ENCODE results near the gene ELMO2.
A peak's percentile ranks its signal among the peaks of the same experiment; 100 is the strongest.

Gene ELMO2

DNA sequence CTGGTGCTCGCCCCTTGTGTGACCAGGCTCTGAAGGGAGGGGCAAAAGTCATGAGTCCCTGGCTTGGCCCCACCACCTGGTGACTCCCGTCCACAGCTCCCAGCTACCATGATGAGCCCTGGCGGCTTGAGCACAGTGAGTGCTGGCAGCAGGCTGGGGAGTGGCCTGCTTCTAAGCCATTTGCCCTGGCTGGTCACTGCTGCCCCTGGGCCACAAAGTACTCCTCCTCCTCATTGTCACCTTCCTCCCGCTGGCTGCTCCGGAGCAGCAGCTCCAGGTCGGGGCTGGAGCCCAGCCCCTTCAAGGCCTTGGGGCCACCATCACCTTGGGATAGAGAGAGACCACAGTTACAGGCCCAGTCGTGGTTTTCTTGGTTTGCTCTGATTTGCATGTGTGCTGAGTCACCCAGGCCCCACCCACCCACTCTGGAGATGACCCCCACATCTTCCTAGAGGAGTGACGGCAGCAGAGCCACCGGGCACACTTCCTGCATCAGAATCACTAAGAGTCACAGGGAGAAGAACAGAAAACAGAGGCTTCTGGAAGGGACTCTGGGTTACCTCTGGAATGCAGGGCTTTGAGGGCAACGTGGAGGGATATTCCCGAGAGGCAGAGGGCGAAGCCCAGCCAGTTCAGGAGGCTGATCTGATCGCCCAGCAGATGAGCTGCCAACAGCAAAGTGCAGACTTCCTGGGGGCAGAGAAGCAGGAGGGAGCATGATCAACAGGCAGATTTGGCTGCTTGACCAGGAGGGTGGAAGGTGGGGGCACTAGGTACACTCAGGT is 56.0 kb downstream of the ELMO2 start:
- DNase-seq = no peak

DNA sequence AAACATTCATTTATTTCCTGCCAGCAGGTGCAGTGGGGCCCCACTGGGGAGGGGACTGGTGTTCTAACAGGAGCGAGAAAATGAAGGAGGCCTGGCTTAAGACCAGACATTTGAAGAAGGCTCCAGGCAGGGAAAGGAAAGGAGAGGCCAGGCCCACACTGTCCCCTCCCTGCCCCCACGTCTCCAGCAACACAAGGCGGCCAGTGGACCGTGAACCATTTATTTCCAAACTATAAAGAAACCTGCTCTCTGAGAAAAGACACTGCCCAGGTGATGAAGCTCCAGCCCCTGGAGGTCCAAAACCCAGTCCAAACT is 56.7 kb downstream of the ELMO2 start:
- no peak for DNase-seq

DNA sequence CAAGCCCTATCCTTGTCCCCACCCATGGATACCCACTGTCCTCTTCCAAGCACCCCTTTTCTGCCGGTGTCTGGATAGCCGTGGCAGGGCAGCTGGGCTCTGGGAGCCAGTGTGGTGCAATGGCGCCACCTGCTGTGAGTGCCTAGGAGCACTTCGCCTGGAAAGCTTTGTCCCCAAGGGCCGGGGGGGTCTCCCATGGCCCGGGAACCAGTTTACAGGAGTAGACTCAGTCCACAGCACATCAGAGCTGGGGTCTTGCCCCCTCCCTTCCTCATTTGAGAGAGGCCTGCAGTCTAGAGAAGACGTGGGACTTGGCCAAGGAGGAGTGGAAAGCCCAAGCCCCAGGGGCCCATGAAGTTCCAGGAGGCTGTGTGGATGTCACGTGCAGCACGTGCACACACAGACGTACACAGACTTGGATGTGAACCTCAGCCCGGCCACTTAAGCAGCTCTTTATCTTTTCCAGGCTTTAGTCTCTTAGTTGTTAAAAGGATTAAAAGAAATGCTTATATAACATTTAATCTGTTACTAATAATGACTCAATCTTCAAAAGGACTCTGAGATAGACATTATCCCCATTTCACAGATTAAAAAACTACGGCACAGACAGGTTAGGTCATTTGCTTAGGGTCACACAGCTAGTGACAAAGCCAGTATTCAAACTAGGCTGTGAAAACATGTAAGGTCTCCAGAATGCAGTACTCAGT is 57.2 kb downstream of the ELMO2 start:
- DNase-seq = peak; percentile 31 to 35

DNA sequence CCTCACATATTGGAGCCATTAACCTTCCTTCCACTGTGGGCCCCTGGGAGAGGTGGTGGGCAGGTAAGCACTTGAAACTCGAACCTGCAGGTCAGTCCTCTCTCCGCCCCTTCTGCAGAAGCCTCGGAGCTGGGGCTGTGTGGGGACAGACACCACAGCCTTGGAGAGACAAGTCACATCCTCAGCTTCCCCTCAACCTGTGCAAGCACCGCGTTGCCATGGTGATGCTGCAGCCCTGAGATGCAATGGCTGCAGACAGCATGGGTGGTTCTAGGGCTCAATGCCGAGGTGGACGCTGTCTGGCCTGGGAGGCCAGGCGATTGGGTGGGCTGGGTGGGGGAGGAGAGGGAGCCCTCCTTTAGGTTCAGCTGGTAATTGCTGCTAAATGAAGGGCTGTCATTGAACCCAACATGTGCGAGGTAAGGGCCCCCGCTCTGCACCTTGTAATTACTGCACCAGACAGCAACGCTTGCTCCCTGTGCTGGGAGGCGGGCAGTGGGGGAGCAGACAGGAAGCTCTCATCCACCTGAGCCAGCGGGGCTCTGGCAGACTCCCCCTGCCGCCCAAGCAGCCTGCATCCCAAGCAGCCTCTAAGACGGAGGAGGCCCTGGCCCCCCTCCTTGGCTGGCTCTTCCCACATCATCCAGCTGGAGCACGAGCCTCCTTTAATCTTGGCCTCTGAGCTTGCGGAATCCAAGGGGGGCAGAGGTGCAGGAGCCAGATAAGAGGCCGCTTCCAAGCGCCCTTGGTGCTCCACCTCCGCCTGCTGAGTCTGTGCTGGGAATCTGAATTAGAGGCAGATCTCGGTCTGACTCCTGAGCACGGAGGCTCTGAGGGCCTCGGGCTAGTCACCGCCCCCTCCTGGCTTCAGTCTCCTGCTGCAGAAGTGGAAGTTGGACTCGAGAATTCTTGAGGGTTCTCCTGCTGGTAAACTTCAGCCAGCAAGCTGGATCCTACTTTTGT is 58.3 kb downstream of the ELMO2 start:
- no peak for DNase-seq

DNA sequence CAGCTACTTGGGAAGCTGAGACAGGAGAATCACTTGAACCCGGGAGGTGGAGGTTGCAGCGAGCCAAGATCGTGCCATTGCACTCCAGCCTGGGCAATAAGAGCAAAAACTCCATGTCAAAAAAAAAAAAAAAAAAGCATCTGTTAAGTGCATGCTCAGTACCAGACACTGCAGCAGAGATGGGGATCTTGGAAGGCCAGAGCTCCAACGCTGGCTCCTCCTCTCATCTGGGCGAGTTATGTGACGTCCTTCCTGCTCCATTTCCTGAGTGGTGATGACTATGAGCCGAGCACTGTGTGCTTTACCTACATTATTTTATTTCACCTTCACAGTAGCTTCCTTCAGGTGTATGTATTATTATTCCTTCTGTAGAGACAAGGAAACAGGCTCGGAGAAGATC is 59.6 kb downstream of the ELMO2 start:
- no peak for DNase-seq

DNA sequence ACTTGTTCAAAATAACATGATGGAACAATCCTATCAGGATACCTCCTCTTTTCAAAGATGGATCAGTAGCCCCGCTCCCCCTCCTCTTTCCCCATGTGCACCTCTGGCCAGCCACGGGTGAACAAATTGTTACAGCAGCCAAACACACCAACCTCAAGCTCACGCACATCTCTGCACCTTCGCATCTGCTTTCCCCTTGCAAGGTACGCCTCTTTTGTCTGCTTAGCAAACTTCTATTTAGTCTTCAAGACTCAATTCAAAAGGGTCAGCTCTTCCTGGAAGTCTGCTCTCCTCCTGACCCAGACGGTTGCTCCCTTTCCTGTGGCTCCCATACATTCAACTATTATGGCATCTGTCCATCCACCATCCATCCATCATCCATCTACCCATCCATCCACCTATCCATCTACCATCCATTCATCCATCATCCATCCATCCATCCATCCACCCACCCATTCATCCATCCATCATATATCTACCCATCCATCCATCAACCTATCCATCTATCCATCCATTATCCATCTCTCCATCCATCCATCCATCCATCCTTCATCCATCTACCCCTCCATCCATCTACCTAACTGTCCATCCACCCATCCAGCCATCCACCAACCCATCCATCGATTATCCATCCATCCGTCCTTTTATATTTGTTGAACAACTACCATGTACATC is 61.8 kb downstream of the ELMO2 start:
- no peak for DNase-seq

DNA sequence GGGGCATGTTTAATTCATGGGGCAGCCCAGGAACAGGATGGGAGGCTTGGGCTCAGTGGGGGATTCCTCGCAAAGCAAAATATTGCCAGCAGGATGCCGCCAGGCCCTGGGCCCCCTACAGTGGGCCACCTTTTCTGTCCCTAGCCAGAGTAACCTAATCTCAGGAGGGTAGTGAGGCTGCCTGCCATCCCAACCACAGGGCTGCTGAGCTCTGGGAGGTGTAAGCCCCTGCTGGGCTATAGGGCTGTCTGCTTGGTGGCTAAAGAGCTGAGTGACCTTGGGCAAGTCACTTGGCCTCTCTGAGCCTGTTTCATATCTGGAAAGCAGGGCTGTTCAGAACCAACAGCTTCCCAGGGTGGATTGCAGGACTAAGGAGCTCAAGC is 62.4 kb downstream of the ELMO2 start:
- DNase-seq = no peak

DNA sequence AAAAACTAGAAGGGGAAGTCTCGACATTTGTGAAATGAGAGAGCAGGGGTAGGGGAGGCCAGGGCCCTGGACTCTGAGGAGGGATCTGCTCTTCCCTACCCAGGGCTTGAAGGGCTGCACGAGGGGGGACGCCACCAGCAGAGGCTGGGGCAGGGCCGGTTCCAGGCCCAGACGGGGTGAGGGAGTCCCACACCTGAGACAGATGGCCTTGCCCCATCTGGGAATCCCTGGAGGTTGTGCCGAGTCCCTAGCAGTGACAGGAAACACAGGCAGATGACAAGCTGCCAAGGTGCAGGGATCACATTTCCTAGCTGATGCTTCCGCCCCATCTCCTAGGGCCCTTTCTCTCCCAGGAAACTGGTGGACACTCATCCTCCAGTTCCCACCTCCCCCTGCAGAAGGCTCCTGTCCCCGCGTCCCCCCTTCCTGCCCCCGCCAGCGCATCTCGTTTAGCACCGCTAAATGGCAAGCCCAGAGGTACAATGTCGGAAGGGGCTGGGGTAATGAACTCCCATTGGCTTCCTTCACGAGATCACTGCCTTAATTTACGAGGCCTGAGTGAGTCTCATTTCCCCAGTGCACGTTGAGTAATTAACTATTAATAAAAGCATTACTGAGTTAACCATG is 63.0 kb downstream of the ELMO2 start:
- no peak for DNase-seq

DNA sequence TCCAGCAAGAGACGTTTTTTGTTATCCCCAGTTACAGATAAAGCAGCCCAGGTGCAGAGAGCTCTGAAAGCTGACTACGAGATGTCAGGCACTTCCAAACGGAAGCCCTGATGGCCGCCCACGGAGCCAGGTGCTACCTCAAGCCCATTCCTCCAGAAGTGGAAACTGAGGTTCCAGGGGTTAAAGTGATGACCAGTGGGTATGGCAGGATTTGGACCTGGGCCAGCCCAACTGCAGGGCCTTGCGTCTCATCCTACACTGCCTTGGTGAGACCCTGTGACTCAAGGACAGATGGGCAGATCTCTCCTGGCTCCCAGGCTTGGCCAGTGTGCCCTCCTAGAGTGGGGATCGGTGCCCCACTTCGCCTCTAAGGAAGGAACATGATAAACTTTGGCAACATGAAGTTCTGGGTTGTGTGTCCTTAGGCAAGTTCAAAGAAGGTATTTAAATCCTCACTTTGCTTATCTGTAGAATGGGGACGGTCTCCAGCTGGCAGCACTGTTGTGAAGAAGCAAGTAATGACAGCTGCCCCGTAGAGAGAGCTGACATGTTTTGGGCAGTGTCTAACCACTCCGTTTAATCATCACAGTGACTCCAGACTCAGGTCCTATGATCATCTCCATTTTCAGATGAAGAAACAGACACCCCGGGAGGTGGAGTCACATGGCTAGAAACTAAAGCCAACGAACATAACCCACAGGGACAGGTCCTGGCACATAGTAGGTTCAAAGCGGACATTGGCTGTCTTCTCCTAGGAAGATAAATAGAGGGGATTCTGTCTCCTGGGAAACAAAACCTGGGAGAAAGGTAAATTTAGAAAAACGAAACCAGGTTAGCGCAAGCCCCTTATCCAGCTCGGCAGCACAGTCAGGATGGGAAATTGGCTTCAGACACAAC is 63.7 kb downstream of the ELMO2 start:
- DNase-seq = no peak

DNA sequence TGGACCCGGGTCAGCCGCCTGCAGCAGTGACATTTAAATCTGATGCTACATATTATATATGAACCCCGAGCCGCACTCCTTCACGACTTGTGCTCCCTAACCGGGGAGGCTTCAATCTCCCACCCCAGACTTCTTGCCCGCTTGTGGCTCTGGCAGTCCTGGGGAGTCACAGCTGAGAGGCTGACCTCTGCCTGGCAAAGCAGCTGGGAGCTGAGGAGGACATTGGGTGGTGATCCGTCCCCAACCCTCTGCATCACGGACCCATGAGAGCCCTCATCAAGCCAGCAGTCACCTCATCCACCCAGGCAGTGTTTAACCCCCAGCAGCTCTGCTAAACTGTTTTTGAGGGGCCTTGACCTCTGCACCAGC is 64.4 kb downstream of the ELMO2 start:
- DNase-seq = no peak

DNA sequence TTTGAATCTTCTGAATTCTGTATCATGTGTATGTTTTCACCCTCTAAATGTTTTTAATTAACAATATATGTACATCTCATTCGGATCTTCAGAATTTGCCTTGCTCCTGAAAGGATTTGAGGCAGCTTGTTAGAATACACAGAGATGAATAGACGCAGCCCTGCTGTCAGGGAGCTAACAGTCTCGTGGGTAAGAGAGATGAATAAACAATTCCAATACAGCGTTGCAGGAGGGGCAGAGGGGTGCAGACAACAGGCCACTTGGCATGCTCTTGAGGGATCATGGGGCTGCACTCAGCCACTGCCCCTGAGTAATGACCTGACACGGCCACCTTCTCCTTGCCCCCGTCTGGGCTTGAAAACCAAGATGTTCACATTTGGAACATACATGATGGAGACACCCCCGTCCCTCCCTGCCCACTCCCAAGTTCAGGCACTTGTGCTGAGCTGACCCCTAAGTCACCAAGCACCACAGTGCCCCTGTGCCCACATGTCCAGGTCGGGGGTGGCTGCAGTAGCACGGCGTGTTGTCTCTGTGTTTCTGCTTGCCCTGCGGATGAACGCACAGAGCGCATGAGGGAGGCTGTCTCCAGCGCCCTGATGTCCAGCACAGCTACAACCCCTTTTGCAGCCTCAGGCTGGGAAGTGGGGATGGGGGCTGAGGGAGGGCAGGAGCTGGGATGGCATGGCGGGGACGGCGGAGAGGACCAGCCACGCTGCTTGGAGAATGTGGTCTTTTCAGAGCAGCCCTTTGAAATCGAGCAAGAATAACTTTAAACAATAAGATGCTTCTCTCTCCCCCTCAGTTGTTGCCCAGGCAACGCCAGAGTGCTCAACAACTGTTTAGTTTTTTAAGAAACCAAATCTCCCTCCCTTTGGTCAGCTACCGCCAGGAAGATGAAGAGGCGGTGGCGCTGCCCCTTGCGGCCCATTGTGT is 65.1 kb downstream of the ELMO2 start:
- no peak for DNase-seq

DNA sequence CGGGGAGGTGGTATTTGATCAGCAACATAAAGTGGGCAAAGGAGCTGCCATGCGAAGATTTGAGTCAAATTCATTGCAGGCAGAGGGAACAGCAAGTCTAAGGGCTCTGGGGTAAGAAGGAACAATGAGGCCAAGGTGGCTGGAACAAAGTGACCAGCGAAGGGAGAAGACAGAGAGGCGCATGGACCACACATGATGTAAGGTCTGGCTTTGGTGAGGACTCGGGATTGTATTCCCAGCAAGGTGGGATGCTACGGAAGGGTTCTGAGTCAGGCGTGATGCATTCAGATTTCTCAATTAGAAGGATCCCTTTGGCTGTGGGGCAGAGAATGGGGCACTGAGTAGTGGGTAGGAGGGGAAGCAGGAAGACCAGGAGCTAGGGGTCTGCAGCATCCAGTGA is 67.4 kb downstream of the ELMO2 start:
- no peak for DNase-seq

DNA sequence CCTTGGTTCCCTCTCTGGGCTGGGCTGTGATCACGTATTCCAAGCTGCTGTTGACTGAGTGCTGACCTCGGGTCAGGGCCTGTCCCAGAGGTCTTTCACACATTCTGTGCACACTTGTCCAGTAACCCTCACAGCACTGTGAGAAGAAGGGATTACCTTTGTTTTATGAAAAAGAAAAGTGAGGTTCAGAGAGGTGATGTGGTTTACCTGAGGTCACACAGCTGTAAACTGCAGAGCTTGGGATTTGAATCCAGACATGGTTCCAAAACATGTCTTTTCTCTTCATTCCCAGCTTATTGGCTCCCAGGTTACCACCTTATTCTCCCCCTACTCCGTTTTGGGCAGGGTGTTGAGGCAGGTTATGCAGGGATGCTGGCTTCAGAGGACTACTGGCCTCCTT is 69.7 kb downstream of the ELMO2 start:
- DNase-seq = no peak

DNA sequence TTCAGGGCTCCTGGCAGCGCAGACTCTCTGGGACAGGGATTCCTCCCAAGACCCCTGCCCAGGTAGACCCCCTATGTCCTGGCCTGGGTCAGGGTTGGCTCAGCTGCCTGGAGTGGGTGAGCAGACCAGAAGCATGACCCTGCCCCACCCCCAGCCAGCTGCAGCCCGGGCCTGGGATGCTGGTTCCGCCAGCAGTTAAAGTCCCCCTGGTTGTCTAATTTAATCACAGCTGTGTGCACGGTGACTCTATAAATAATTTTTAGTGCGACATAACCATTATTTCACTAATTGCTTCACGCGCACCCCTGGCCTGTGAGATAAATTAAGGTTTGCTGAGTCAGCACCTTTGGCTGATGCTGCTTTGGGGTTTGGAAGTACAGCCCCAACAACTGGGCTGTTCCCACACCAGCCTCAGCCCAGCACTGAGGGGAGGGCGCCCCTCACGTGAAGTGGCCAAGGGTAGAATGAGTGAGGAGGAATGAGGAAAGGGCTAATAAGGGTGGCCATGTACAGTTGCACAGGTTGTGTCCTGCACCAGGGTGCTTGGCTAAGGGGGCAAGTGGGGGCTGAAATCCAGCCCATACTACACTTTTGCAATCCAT is 72.0 kb downstream of the ELMO2 start:
- no peak for DNase-seq

DNA sequence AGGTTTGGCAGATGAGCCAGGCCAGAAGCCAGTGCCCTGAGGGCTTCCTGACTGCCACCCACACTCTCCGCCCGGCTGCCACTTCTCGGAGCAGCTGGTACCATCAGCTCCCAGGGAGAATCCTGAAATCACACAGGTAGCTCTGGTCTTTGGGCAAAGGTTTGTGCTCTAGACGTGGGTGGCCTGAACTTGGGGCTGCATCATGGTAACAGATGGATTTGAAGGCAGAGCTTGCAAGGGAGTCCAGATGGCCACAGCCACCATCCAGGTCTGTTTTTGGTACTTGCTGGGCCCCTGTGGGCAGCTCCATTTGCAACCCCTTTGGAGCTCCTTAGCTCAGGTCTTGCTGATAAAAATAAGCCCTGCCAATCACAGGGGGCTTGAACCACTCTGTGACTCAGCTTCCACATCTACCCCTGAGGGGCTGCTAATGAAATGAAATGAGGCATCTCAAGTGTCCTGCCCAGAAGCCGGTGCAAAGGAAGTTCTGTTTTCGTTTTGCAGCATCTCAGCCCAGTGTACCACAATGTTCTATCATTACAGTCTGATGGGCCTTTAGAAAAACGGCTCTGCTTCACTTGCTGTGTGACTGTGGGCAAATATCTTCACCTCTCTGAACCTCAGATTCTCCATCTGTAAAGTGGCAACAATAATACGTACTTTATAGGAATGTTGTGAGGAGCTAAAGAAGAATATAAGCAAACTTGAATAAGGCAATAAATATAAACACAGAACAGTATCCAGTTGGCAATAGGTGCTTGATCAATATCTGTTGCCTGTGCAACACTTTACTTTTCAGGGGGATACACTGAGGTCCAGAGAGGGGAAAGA is 73.0 kb downstream of the ELMO2 start:
- DNase-seq = no peak

DNA sequence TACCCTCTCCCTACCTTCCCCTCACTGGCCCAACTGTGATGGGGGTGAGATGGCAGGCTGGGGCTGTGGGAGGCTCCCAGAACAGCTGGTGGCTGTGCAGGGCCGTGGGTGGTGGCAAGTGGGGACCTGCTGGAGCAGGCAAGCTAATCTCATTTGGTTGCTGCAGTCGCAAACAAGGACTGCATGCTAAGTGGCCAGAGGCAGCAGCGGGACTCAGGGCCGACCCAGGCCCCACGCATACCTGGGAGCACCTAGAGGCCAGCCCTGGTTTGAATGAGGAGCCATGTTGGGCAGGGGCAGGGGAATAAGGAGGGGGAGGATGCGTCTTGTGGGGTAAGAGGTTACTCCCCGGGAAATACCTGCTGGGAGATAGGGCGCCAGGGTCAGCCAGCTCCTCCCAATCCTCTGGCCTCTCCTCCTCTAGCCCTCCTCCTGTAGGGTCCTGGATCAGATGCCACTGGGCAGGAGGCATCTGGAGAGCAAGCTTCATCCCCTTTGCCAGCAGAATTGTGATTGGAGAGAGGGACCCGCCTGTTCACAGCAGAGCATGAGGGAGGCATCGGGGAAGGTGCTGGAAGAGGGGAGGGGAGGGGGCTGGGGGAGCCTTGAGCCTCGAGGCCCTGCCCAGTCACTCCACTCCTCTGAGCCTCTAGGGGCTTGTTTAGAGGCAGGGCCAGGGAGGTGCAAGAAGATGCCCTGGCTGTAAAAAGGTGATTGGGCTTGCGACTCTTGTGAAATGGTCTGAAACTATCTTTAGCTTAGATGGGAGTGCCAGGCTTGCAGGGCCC is 73.8 kb downstream of the ELMO2 start:
- no peak for DNase-seq

DNA sequence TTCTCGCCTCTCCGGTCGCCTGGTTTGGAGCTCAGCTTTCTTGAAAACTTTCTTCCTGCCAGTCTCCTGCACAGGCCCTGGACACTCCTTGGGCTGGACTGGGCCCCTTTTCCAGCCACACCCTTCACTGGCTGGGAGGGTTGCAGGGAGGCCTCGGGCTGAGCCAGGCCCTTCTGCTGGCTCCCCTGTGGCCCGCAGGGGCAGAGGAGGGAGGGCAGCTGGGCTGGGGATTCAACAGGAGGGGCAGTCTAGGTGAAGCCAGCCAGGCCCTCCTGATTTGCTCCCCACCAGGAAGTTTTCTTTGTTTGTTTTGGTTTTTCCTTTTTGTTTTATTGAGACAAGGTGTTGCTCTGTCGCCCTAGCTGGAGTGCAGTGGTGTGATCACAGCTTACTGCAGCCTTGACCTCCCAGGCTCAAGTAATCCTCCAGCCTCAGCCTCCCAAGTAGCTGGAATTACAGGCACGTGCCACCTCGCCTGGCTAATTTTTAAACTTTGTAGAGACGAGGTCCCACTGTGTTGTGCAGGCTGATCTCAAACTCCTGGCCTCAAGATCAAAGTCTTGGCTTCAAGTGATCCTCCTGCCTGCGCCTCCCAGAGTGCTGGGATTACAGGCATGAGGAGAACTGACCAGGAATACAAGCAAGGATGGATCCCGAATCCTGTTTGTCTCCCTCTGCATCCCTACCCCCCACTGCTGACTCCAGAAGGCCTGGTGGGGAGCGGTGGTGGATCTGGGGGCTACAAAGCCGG is 74.6 kb downstream of the ELMO2 start:
- DNase-seq = no peak
